Stimulated activated CD8-positive, alpha-beta memory T cell treated with anti-CD3 and anti-CD28 coated beads, Interleukin-15, amount 100 ng/mL, for 1 hour (primary cell): ENCODE data around the gene MAPK8IP3.

Experiments
- DNase-seq: peaks from one replicate; pipeline ENCODE4 v3.0.0-alpha.2; 2020; ENCODE audit warnings: low read depth

Gene MAPK8IP3

DNA sequence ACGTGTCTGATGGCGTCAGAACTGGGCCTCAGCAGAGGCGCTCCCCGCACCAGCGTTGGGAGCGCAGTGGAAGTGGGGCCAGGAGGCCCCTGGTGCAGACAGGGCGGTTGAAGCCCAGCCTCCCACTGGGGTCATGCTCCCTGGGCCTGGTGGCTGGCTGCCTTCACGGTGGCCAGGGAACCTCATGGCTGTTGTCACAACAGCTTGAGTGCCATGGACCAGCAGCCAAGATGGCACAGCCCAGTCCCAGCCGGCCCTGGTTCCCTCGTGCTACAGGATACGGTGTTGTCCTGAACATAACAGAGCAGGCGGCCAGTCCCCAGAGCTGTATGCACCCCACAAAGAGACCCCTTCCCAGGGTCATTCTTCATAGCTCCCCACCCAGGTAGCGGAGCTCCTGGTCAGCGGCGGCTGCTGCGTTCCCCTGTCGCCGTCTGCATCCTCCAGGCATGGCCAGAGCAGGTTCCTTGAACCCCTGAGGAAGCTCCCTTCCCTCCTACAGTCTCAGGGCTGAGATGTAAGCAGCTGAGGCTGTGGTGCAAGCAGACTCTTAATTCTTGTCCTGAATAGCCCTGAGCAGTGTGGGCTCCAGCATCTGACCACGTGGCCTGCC lies 35.7 kb downstream of the MAPK8IP3 start:
- DNase-seq, result no peak

DNA sequence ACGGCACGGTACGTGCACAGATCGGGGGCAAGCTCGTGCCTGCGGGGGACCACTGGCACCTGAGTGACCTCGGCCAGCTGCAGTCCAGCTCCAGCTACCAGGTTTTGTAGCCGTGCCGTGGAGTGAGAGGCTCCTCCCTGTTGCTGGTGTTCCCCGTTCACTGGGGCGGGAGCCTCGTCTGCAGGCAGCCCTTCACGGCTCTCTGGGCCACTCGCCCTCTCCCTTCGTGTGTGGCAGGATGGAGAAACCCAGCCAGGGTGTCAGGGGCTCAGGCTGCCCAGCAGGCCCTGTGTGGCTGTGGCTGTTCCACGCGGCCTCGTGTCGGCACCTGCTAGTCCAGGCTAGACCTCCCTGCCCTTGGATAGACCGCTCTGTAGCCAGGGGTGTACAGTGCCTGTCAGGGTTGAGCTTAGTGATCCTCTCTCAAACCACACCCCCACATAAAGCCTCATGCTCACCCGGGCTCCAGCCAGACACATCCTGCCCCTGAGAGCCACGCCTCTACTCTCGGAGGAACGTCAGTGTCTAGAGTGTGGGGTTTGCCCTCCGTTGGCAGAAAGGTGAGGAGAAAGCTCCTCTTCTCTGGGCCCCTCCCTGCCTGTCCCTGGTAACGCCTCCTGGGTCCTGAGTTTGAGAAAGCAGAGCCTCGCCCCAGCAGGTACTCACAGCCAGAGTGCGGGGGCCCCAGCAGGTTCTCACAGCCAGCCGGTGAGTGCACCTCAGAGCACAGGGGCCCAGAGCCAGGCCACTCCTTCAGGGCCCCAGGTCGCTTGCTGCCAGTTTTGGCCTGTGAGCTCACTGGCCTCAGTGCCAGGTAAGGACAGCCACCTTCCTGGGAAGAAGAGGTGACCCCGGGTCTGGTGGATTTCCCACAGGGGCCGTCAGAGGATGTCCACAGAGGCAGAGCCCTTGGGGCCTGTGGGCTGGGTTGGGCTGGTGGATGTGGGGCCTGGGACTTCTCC lies 37.7 kb downstream of the MAPK8IP3 start:
- DNase-seq, result no peak

DNA sequence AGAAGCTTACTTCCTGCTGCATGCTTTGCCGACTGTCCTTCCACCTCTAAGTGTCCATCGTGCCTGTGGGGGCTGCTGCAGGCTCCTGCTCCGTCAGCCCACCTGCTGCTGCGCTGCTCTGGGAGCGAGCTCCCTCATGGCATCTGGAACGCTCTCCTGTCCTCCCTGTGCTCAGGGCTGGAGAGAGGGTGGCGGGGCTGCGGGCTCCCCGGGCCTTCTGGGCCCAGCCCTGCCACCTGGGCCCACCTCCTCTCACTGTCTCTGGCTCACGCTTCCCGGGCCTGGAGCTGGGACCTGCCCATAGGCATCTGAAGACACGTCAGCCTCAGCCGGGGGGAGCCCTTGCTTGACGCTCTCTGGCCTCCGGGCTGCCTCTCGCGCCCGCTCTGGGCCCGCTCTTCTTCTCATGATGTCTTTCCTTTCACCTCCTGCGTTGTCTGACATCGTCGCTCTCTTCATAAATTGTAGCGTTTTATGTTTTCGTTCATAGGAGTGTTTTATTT lies 38.4 kb downstream of the MAPK8IP3 start:
- no peak for DNase-seq

DNA sequence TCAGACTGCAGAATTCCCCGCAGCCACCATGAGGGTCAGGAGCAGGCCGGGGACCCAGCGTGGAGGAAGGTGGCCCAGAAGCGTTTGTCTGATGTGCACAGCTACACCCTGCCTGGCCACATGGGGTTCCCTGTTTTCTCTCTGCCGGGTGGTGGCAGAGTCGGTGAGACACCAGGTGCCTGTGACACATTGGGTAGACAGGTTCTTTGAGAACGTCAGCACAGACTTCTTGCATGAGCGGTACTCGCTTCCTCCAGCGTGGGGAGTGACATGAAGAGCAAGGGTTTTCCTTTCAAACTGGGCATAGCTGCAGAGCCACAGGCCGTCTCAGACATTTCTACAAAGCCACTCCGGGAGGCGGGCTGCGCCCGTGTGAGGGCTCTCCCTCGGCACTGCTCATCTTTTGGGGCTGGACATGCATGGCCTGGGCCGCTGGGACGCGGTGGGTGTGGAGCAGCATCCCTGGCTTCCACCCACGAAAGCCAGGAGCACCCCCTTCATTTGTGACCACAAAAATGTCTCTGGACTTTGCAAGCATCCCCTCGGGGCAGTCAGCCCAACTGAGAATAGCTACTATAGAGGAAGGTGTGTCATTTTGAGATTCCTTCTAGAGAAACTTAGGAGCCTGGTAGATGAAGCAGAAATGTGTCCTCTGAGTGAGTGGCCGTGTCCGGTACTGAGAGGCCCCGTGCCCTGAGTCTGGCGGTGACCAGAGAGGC lies 39.3 kb downstream of the MAPK8IP3 start:
- DNase-seq, result no peak

DNA sequence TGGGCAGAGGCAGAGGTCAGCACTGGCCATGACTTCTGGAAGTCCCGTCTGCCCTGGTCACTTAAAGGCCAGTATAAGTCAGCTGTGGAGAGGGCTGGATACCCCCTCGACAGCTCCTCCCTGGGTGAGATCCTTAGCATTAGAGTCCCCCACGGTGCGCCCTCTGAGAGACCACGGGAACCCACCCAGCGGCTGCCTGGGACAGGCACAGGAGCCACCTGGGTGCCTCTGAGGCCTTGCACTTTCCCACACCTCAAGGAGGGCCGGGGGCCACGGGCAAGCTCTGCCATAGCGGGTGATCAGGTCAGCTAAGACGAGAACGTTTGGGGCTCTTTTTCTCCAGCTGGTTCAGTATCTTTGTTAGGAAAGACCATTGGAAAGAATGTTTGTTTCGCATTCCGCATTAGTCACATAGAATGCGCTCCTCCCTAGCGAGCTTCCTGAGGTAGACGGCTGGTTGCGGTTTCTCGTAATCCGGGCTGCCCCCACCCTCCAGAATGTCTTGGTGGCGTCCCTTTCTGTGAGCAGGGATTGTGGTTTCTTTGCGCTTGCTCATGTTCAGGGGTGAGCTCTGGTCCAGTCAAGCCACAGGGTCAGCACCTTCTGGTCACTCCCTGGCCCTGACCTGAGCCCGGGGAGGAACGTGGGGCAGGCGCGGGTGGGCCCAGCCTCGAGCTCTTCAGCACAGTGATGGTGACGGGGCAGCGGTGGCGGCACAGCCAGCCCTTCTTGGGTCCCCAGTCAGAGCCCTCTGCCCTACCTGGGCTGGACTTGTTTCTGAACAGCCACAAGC lies 40.1 kb downstream of the MAPK8IP3 start:
- no peak for DNase-seq

DNA sequence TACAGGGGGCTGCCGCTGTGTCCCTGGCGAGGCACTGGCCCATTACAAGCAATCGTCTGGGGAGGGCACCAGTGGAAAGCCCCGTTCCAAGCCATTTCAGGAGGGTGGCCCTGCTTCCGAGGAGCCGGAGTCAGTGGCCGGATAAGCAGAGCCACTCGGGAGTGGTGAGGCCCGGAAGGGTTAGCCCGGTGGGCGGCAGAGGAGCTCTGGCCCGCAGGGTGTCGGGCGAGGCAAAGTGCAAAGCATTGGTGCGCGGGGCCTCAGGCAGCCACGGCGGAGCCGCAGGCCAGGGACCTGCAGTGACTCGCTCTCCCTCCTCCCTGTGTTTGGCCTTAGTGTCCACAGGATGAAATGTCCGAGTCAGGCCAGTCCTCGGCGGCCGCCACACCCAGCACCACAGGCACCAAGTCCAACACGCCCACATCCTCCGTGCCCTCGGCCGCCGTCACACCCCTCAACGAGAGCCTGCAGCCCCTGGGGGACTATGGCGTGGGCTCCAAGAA lies 40.7 kb downstream of the MAPK8IP3 start:
- DNase-seq, result no peak

DNA sequence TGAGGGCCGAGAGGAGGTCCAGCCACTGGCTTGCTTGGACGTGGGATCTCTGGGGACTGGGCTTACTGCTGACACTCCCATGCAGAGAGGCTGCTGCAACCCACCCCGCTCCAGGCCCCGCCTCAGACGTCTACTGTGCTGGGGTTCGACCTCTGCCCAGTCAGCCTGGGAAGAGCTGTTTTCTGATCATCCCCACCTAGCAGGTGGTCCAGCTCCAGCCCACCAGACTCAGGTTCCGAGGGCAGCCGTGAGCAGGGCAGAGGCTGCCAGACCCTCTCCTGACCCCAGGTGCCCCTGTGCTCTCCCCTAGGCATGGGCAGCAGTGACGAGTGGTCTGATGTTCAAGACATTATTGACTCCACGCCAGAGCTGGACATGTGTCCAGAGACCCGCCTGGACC lies 41.9 kb downstream of the MAPK8IP3 start:
- DNase-seq, result no peak

DNA sequence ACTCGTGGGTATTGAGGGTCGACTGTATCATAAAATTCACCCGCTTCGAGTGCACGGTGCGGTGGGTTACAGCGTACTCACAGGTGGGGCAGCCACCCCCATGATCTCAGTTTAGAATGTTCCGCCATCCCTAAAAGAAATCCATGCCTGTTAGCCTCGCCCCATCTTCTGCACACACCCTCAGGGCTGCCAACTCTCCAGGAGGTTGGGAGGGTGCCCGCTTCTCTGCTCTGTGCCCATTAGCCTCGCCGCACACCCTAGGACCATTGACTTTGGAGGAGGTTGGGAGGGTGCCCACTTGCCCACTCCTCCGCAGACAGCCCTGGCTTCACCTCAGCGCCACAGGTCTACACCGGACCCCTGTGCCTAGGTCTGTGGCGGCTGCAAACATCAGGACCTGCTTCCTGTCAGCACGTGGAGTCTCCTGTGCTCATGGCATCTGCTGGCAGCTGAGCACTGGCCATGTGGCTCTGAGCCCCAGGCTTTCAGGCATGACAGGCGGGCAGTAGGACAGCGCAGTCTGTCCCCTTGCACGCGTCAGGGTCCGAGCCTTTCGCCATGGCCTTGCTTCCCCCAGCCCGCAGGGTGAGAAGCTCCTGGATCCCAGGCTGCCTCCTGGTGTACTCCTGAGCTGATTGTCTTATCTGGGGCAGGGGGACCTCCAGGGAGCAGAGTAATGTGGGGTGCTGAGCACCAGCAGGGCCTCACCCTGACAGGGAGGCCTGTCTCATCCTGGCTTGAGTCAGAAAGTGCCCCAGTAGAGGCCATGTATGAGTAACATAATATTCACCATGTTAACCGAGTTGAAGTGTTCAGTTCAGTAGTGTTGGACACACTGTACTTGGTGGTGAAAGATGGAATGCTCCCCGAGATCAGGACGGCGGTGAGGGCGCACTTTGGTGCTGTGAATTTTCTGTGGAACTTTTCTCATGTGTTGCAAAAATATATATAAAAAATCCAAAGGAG lies 43.4 kb downstream of the MAPK8IP3 start:
- DNase-seq, result no peak

DNA sequence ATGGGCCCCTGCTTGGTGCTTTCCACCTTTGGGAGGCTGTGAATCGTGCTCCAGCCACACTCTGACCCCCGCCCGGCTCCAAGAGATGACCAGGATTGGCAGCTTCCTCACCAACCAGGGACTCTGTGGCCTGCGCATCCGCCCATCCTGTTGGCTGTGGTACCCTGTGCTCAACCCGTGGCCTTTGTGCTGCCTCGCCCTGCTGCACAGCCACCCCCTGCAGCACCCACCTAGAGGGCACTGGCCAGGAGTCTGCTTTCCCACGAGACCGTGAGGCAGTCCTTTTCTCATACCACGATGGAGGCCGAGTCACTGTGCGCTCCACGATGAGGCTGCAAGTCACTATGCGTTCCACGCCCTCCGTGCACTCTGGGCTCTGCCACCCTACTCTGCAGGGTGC lies 46.0 kb downstream of the MAPK8IP3 start:
- DNase-seq, result no peak

DNA sequence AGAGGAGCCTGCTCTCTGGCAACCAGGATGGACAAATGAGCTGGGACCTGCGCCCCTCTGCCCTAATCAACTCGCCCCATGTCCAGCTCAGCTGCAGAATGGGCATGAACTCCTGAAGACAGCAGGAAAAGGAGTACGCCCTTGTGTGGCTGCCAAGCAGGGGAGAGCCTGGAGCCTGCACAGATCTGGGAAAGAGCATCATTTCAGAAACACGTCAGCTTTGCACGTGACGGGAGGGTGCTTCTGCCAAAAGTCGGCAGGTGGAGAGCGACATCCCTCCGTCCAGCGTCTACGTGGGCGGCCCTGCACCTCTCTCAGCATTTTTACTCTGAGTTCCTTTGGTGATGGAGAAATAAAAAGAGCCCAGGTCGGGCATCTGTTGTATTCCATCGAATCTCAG lies 46.9 kb downstream of the MAPK8IP3 start:
- DNase-seq, result no peak

DNA sequence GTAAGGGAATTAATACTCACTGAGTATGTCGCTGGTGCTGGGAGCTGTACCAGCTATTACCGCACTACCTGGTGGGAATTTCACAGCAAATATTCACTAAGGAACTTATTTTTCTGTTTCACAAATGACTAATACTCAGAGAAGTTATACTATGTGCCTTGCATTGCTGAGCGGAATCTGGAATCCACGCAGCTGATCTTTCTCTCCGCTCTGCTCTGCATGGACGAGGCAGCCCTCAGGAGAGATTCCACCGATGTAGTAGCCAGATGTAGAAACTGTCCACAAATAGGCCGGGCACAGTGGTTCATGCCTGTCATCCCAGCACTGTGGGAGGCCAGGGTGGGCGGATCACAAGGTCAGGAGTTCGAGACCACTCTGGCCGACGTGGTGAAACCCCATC lies 48.2 kb downstream of the MAPK8IP3 start:
- no peak for DNase-seq

DNA sequence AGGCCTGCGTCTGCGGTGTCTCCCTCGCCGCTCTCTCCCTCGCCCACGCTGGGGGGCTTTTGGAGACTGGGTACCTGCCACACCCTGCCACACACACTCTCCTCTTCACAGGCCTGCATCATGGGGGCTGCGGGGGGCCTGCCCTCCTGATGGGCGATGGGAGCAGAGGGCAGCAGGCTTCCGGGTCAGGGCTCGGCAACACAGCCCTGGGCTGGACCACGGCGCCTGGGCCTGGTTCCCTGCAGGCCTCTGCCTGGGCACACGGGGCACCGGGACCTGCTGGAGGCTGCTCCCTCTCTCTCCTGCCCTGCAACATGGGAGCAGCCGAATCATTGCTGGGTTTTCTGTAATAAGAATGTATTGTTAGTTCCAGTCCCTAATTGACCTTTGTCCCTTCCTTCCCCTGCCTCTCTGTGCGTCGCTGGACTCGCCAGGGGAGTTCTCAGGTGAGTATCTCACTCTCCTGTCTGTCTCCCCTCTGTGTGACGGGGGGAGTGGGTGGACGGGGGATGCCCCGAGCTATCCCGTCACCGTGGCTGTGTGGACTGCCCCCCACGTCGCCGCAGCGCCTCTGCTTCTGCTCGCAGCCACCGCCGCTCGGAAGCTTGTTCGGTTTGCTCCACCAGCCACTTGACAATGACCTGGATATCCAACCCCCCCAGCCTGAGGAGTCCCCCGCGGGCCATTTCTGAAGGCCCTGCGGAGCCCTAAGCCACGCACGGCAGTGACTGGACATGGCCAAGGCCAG lies 51.9 kb downstream of the MAPK8IP3 start:
- DNase-seq, result no peak

DNA sequence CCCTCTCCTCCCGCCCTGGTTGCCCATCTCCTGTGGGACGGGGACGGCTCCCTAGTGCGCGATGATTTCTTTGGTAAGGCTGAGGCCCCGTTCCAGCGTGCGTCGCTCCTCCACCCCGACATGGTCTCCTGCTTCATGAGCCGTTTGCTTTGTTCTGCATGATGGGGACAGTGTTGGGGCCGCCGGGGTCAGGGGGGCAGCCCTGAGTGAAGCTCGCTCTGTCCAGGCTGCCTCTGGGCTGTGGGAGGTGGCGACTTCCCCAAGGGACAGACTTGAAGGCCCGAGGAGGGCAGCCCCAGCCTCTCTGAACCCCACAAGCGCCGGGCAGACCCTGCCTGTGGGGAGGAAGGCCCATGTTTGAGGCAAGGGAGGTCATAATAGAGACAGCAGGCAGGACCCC lies 52.9 kb downstream of the MAPK8IP3 start:
- no peak for DNase-seq

DNA sequence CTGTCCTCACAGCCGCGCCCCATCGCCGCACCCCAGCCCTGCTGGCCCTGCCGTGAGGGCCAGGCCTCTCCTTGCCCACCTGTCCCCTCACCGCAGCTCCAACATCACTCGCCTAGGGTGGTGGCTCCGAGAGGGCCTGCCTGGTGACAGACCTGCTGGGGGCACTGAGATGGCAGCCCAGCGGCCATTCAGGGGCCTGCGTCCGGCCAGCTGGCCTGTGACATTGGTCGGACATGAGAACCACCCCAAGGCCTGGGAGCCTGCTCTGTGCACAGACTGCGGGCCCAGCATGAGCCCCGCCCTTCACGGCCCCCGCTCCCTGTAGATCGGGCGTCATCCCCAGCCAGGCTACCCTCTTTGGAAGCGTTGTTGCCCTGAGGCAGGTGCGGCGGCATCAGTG lies 53.5 kb downstream of the MAPK8IP3 start:
- DNase-seq, result no peak

DNA sequence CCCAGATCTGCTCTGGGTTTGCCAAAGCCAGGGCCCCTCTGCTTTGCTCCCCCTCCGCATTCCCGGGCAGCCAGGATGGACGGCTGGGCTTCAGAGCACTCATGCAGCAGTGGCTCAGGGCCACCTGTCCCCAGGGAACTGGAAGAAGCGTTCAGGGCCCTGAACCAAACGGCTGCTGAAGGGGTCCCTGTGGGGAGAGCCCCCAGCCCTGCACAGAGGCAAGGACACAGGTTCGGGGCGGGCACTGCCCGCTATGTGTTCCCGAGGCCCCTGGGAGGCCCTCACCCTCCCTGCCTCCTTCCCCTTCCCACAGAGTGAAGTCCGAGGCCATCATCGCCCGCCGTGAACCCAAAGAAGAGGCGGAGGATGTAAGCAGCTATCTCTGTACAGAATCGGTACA lies 54.9 kb downstream of the MAPK8IP3 start:
- DNase-seq, result no peak

DNA sequence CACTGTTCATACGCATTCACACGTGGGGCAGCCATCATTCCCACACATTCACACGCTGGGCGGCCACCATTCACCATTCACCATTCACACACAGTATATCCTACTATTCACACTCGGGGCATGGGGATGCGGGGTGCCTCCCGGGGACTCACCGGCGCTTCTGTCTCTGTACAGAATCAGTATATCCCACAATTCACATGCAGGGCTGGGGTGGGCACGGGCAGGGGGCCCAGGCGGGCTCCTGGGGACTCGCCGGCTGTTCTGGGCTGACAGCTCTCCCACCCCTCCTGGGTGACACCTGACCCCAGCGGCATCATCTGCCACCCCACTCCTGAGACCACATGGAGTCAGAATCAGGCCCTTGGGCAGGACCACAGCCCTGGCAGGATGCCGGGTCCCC lies 55.8 kb downstream of the MAPK8IP3 start:
- no peak for DNase-seq

DNA sequence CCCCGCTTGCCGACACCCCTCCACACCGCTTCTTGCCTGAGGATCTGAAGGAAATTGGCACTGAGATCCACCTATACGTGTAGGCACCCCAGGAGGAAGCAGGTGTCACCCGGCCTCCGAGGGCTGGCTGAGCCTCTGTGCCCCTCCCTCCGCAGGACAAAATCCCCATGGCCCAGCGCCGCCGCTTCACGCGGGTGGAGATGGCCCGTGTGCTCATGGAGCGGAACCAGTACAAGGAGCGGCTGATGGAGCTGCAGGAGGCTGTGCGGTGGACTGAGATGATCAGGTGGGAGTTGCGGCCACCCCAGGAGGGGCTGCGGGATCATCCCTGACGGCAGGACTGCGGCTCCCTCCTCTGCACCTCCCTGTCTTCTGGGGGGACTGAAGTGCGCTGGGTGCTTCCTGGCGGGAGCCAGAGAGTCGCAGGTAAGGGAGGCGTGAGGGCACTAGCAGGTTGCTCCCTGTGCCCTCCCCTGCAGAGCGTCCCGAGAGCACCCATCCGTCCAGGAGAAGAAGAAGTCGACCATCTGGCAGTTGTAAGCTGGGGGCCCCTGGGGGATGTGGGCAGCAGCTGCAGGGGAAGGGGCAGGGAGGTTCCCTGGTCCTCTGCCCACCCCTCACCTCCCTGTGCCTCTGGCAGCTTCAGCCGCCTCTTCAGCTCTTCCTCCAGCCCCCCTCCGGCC lies 56.3 kb downstream of the MAPK8IP3 start:
- DNase-seq, result no peak

DNA sequence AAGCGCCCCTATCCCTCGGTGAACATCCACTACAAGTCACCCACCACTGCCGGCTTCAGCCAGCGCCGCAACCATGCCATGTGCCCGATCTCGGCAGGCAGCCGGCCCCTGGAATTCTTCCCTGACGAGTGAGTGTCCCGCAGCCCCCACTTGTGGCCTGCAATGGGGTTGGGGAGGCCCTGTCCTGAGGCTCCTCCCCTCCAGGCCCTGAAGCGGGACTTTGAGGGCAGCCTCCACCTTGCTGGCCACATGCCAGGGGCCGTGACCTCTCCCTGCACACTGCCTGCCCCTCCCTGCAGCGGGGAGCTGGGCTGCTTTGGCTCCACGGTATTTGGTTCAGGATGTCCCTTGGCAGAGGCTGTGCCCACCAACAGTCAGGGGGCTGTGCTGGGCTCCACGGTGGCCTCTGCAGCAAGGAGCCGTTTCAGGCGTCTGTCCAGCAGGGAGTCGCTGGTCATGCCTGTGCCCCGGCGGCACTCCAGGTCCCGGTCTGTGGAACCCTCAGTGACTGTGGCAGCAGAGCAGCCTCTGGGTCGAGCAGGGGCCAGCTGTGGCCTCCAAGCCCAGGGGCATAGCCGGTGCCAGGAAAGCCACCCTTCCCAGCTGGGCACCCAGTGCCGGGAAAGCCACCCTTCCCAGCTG lies 57.0 kb downstream of the MAPK8IP3 start:
- no peak for DNase-seq
